NB4 (cell line): ENCODE data around the gene TBC1D4.

Source experiments
- DNase-seq: peaks from one replicate; pipeline ENCODE4 v3.0.0; 2010; ENCODE audit warnings: low read depth
- H3K4me3 ChIP-seq: one replicate; pipeline ENCODE4 v1.5.1; 2011; ENCODE audit warnings: mild to moderate bottlenecking, low read depth, low read length, moderate library complexity
- MYC ChIP-seq: IDR thresholded peaks from 2 replicates; pipeline ENCODE4 v1.6.1; 2011; ENCODE audit warnings: low read depth, low read length
- POLR2A ChIP-seq: IDR thresholded peaks from 2 replicates; pipeline ENCODE4 v1.6.1; 2011; ENCODE audit warnings: mild to moderate bottlenecking; ENCODE audit not compliant: insufficient read length; ENCODE audit errors: extremely low read depth
- TF ChIP-seq, protein P1 (sequence below): IDR thresholded peaks from 2 replicates; pipeline ENCODE4 v1.6.1; 2011; ENCODE audit warnings: low read depth, low read length
- TF ChIP-seq, protein P2 (sequence below): IDR thresholded peaks from one replicate; pipeline ENCODE4 v1.5.1; 2012; ENCODE audit warnings: low read depth, low read length

TBC1D4 gene

DNA sequence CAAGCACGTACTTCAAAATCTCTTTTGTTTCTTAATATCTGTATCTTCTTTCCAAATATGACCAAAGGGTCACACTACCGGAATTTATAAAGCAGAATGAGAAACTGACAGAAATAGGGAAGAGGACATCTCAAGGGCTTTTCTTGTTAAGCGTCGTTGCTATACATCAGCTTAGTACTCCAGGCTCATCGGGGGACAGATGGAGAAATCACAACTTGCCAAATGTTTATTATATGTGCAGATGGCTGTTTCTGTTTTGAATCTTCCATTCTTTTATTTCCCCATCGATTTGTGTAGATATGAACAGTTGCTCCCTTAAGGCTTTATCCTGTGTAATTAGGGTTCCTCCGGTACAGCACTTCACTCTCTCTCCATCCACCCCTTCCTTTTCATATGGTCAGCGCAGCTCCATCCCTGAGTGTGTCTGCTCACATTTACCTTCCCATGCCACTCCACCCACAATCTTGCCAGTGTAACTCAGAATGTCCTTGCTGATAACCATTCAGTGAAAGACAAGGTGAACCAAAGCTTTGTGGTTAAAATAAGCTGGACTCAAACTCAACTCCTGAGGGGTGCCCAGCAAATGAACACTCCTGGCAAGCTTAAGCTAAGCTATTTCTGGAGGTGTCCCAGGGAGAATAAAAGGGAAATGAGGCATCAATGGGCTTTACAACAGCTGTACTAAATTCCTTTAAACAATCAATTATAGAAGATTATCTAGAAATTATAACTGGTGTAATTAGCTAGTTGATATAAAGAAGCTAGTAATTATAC is 51.3 kb downstream of the TBC1D4 start:
- TF ChIP-seq, protein P1, sequence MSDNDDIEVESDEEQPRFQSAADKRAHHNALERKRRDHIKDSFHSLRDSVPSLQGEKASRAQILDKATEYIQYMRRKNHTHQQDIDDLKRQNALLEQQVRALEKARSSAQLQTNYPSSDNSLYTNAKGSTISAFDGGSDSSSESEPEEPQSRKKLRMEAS, result no peak
- TF ChIP-seq MYC, result no peak
- no peak for TF ChIP-seq POLR2A
- TF ChIP-seq, protein P2, sequence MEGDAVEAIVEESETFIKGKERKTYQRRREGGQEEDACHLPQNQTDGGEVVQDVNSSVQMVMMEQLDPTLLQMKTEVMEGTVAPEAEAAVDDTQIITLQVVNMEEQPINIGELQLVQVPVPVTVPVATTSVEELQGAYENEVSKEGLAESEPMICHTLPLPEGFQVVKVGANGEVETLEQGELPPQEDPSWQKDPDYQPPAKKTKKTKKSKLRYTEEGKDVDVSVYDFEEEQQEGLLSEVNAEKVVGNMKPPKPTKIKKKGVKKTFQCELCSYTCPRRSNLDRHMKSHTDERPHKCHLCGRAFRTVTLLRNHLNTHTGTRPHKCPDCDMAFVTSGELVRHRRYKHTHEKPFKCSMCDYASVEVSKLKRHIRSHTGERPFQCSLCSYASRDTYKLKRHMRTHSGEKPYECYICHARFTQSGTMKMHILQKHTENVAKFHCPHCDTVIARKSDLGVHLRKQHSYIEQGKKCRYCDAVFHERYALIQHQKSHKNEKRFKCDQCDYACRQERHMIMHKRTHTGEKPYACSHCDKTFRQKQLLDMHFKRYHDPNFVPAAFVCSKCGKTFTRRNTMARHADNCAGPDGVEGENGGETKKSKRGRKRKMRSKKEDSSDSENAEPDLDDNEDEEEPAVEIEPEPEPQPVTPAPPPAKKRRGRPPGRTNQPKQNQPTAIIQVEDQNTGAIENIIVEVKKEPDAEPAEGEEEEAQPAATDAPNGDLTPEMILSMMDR, result no peak
- no peak for DNase-seq
- no peak overlapping the region for H3K4me3 ChIP-seq

DNA sequence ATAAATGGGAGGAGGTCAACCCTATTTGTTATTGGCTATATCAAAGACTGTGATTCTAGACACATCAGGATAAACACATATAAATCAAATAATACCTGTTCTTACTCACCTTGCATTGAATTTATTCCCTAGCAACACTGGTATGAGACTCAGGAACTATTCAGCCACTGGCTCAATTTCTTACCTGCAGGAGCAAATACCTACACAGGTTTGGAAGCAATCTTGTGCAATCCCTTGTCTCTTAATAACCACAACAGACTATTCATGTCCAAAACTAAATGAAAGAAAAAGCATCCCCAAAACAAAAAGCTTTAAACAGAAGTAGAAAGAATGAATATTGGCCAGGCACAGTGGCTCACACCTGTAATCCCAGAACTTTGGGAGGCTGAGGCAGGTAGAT is 55.5 kb downstream of the TBC1D4 start:
- TF ChIP-seq, protein P2, result no peak
- TF ChIP-seq, protein P1, result no peak
- DNase-seq, result no peak
- H3K4me3 ChIP-seq, result no peak overlapping the region

DNA sequence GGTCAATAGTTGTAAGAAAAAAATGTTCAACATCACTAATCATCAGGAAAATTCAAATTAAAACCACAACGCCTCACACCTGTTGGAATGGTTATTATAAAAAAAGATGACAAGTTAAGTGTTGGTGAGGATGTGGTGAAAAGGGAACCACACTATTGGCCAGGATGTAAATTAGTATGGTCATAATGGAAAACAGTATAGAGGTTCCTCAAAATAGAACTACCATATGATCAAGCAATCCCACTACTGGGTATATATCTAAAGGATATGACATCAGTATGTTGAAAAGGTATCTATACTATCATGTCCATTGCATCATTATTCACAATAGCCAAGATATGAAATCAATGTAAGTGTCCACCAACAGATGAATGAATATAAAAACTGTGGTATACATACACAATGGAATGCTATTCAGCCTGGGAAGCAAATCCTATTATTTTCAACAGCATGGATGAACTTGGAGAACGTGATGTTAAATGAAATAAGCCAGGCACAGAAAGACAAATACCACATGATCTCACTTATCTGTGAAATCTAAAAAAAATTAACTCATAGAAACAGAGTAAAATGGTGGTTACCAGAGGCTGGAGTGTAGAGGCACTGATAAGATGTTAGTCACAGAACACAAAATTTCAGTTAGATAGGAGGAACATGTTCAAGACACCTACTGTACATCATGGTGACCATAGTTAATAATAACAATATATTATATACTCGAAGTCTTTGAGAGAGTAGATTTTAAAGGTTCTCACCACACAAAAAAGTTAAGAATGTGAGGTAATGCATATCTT is 56.6 kb downstream of the TBC1D4 start:
- DNase-seq, result no peak
- TF ChIP-seq POLR2A, result no peak
- no peak for TF ChIP-seq MYC
- TF ChIP-seq, protein P2, result no peak
- TF ChIP-seq, protein P1, result no peak
- no peak overlapping the region for H3K4me3 ChIP-seq

DNA sequence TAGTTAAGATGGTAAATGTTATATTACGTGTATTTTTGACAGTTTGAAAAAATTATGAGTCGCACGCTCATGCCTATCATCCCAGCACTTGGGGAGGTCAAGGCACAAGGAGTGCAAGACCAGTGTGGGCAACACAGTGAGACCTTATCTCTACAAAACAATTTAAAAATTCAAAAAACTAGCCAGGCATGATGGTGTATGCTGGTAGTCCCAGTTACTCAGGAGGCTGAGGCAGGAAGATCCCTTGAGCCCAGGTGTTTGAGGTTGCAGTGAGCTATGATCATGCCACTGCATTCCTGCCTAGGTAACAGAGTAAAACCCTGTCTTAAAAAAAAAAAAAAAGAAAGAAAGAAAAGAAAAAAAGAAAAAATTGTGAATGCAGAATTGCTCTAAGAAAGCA is 58.0 kb downstream of the TBC1D4 start:
- no peak for DNase-seq
- H3K4me3 ChIP-seq, result no peak overlapping the region
- TF ChIP-seq POLR2A, result no peak

DNA sequence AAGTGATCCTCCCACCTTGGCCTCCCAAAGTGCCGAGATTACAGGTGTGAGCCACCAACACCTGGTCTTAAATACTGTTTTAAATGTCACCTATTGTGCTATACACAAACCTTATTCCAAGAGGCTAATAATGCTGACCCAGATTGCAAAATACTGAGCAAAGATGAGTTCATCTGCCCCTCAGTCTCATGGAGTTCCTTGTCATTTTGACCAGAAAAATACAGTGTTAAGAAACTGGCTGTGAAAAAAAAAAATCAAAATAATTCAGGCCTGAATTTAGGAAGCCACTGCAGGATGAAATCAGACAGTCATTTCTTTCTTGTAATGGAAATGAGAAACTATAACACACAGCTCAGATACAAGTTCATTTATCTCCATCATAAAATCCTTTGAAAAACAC is 59.9 kb downstream of the TBC1D4 start:
- peak; percentile 8 for DNase-seq
- no peak overlapping the region for H3K4me3 ChIP-seq
- no peak for TF ChIP-seq POLR2A
- TF ChIP-seq MYC, result no peak
- TF ChIP-seq, protein P2, result no peak

DNA sequence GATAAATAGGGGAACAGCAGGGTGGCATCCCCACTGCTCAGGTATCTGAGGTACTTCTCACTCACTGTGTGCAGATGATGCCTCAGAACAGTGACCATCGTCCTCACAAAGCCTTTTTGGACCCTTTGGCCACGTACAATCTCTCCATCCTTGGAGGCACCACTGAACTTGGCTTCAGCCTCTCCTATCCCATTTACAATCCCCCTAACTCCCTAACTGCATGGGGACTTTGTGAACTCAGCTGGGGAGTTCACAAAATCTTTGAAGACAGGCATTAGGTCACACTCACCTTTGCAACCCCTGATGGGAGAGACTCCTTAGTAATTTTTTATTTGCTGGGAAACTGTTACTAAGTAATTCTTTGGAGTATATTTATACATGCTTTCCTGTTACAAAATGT is 60.8 kb downstream of the TBC1D4 start:
- TF ChIP-seq POLR2A (no peak), MYC (no peak)
- TF ChIP-seq, protein P2, result no peak
- TF ChIP-seq, protein P1, result no peak
- DNase-seq, result no peak
- no peak overlapping the region for H3K4me3 ChIP-seq
